Activated CD4-positive, alpha-beta memory T cell treated with anti-CD3 and anti-CD28 coated beads for 36 hours (primary cell): ENCODE measurements around the gene VAV3. TPM values are rescaled to one million over a fixed set of nuclear protein-coding genes. Genes with fewer than 3 reads are reported as not detected.
"Not testable (repeated sequence)": the region's sequence is repeated elsewhere in the genome, so short reads cannot be mapped to it uniquely, and the experiment has no call there.

Experiments used
- CTCF ChIA-PET: fragments of 350-600 bp; sonication (Branson Sonifier 250); formaldehyde crosslinking; loops from one replicate; lab custom pipeline; 2021; ENCODE audit warnings: antibody characterized with exemption, inconsistent platforms; lab: Charles Lee
- POLR2A ChIA-PET: fragments of 350-600 bp; sonication (Branson Sonifier 250); formaldehyde crosslinking; loops from one replicate; lab custom pipeline; 2021; ENCODE audit warnings: antibody characterized with exemption; lab: Charles Lee
- DNase-seq: peaks from one replicate; pipeline ENCODE4 v3.0.0-alpha.2; 2020
- H3K27ac Mint-ChIP-seq: one replicate; pipeline ENCODE4 v1.8.0; 2021; ENCODE audit warnings: mixed read lengths
- H3K27me3 Mint-ChIP-seq: one replicate; pipeline ENCODE4 v1.8.0; 2021; ENCODE audit warnings: mixed read lengths
- H3K36me3 Mint-ChIP-seq: one replicate; pipeline ENCODE4 v1.8.0; 2021; ENCODE audit warnings: mixed read lengths
- H3K4me1 Mint-ChIP-seq: one replicate; pipeline ENCODE4 v1.8.0; 2021; ENCODE audit warnings: low read depth, mixed read lengths
- H3K4me3 Mint-ChIP-seq: one replicate; pipeline ENCODE4 v1.8.0; 2021; ENCODE audit warnings: mild to moderate bottlenecking, mixed read lengths
- H3K9me3 Mint-ChIP-seq: one replicate; pipeline ENCODE4 v1.8.0; 2021; ENCODE audit warnings: mixed read lengths
- intact Hi-C: fragments of 100-400 bp; cut with micrococcal nuclease; formaldehyde crosslinking; loops from one replicate; pipeline ENCODE4 v1.15.1; 2023
- total RNA-seq, 2 experiments: library from RNA; stranded (reverse); gene quantifications; one replicate each; pipeline ENCODE4 v1.2.3, GENCODE V29; 2021

The VAV3 gene
- total RNA-seq = 1 to 10 TPM; 2.3 to 3.3 TPM

GRCh38 chr1:107965110-107965991 is at the start of gene VAV3:
Gene VAV3 (minus strand): TSS chr1:107965180. CDS start chr1:107964869, 311 bp downstream.
- H3K36me3 Mint-ChIP-seq = no peaks in the 10 kb centered on the region
- intact Hi-C loops = loop anchor here (2.0 kb wide), 3 partner anchors 83 to 235 kb away; partner anchors contain the start of gene SLC25A24
- peak within 1 kb of the TSS; percentile 86 for H3K4me3 Mint-ChIP-seq
- peaks cover 27% of the 10 kb centered on the region for H3K4me1 Mint-ChIP-seq
- H3K27ac Mint-ChIP-seq = peak within 1 kb of the TSS; percentile 92
- no peaks in the 10 kb centered on the region for H3K9me3 Mint-ChIP-seq
- CTCF ChIA-PET = interaction anchor here (0.7 to 4.1 kb wide), 9 partner anchors 10 to 183 kb away, joined by 3 to 20 read pairs (median 6); no protein-coding TSS in a partner anchor
- DNase-seq = peak; percentile 74
- POLR2A ChIA-PET = interaction anchor here (0.7 to 1.3 kb wide), 4 partner anchors 28 to 235 kb away, joined by 3 to 5 read pairs (median 3); no protein-coding TSS in a partner anchor
- peaks cover 10% of the 10 kb centered on the region for H3K27me3 Mint-ChIP-seq

GRCh38 chr1:108012553-108012952 is 47.6 kb upstream of the VAV3 start:
- Mint-ChIP-seq H3K27me3 (no peaks in the 10 kb centered on the region), H3K27ac (no peak overlapping the region), H3K36me3 (no peaks in the 10 kb centered on the region), H3K4me3 (no peak overlapping the region), H3K9me3 (no peaks in the 10 kb centered on the region), H3K4me1 (peaks cover 9% of the 10 kb centered on the region)
- no peak for DNase-seq
- intact Hi-C loops = no loop called here
- POLR2A ChIA-PET = interaction anchor here (0.6 kb wide), 1 partner anchor 90 kb away, joined by 3 read pairs; no protein-coding TSS in a partner anchor
- CTCF ChIA-PET = no interaction called here

GRCh38 chr1:108011295-108011694 is 46.3 kb upstream of the VAV3 start:
- POLR2A ChIA-PET = no interaction called here
- Mint-ChIP-seq H3K9me3 (no peaks in the 10 kb centered on the region), H3K27ac (no peak overlapping the region), H3K4me1 (peaks cover 9% of the 10 kb centered on the region), H3K36me3 (no peaks in the 10 kb centered on the region), H3K27me3 (no peaks in the 10 kb centered on the region), H3K4me3 (no peak overlapping the region)
- CTCF ChIA-PET = interaction anchor here (0.9 kb wide), 1 partner anchor 47 kb away, joined by 3 read pairs; no protein-coding TSS in a partner anchor
- intact Hi-C loops = no loop called here
- DNase-seq = no peak

GRCh38 chr1:108010581-108010980 is 45.6 kb upstream of the VAV3 start:
- H3K36me3 Mint-ChIP-seq = no peaks in the 10 kb centered on the region
- POLR2A ChIA-PET = no interaction called here
- H3K27me3 Mint-ChIP-seq = no peaks in the 10 kb centered on the region
- no peaks in the 10 kb centered on the region for H3K9me3 Mint-ChIP-seq
- DNase-seq = no peak
- H3K4me3 Mint-ChIP-seq = no peak overlapping the region
- H3K4me1 Mint-ChIP-seq = peaks cover 9% of the 10 kb centered on the region
- CTCF ChIA-PET = interaction anchor here (0.7 to 1.5 kb wide), 4 partner anchors 46 to 230 kb away, joined by 3 to 5 read pairs (median 3); no protein-coding TSS in a partner anchor
- intact Hi-C loops = no loop called here
- H3K27ac Mint-ChIP-seq = no peak overlapping the region

GRCh38 chr1:108009603-108010195 is 44.7 kb upstream of the VAV3 start:
- no peak overlapping the region for H3K27ac Mint-ChIP-seq
- CTCF ChIA-PET = interaction anchor here (0.7 to 1.5 kb wide), 3 partner anchors 114 to 229 kb away, joined by 3 to 5 read pairs (median 3); no protein-coding TSS in a partner anchor

GRCh38 chr1:108007531-108007930 is 42.6 kb upstream of the VAV3 start:
- no peaks in the 10 kb centered on the region for H3K36me3 Mint-ChIP-seq
- peaks cover 9% of the 10 kb centered on the region for H3K4me1 Mint-ChIP-seq
- H3K9me3 Mint-ChIP-seq = peaks cover 2% of the 10 kb centered on the region
- CTCF ChIA-PET = interaction anchor here (1.0 kb wide), 1 partner anchor 225 kb away, joined by 3 read pairs; no protein-coding TSS in a partner anchor
- POLR2A ChIA-PET = no interaction called here
- no peak overlapping the region for H3K4me3 Mint-ChIP-seq
- no peak overlapping the region for H3K27ac Mint-ChIP-seq
- intact Hi-C loops = no loop called here
- no peak for DNase-seq
- no peaks in the 10 kb centered on the region for H3K27me3 Mint-ChIP-seq

More at GRCh38 chr1:108009603-108010195, 44.7 kb upstream of the VAV3 start:
- DNase-seq = no peak
- intact Hi-C loops = no loop called here
- no peaks in the 10 kb centered on the region for H3K36me3 Mint-ChIP-seq
- H3K9me3 Mint-ChIP-seq = peaks cover 2% of the 10 kb centered on the region
- POLR2A ChIA-PET = no interaction called here
- H3K4me3 Mint-ChIP-seq = no peak overlapping the region
- H3K4me1 Mint-ChIP-seq = peaks cover 9% of the 10 kb centered on the region
- H3K27me3 Mint-ChIP-seq = no peaks in the 10 kb centered on the region

- H3K4me1 Mint-ChIP-seq = peaks cover 9% of the 10 kb centered on the region
- ChIA-PET CTCF (interaction anchor here (1.0 kb wide), 1 partner anchor 224 kb away, joined by 3 read pairs; no protein-coding TSS in a partner anchor), POLR2A (no interaction called here)
- H3K9me3 Mint-ChIP-seq = peaks cover 2% of the 10 kb centered on the region
- H3K4me3 Mint-ChIP-seq = no peak overlapping the region
- H3K27me3 Mint-ChIP-seq = no peaks in the 10 kb centered on the region
- intact Hi-C loops = no loop called here
- no peaks in the 10 kb centered on the region for H3K36me3 Mint-ChIP-seq
- H3K27ac Mint-ChIP-seq = no peak overlapping the region
- no peak for DNase-seq
These were observed 42.1 kb upstream of the VAV3 start for GRCh38 chr1:108007070-108007469.

GRCh38 chr1:108004919-108005318 is 39.9 kb upstream of the VAV3 start:
- POLR2A ChIA-PET = not testable (repeated sequence)

GRCh38 chr1:108000620-108001111 is 35.7 kb upstream of the VAV3 start:
- H3K27me3 Mint-ChIP-seq = no peaks in the 10 kb centered on the region
- no peak overlapping the region for H3K4me3 Mint-ChIP-seq
- no peak for DNase-seq
- no peaks in the 10 kb centered on the region for H3K4me1 Mint-ChIP-seq
- intact Hi-C loops = no loop called here
- CTCF ChIA-PET = no interaction called here
- peaks cover 2% of the 10 kb centered on the region for H3K9me3 Mint-ChIP-seq
- no peaks in the 10 kb centered on the region for H3K36me3 Mint-ChIP-seq
- H3K27ac Mint-ChIP-seq = no peak overlapping the region
- POLR2A ChIA-PET = no interaction called here

More at GRCh38 chr1:108004919-108005318, 39.9 kb upstream of the VAV3 start:
- CTCF ChIA-PET, intact Hi-C loops, H3K27ac Mint-ChIP-seq, H3K4me3 Mint-ChIP-seq, H3K36me3 Mint-ChIP-seq, H3K9me3 Mint-ChIP-seq, H3K27me3 Mint-ChIP-seq, DNase-seq, H3K4me1 Mint-ChIP-seq: not testable (repeated sequence)

- CTCF ChIA-PET = interaction anchor here (0.5 kb wide), 1 partner anchor 550 kb away, joined by 3 read pairs; no protein-coding TSS in a partner anchor
These were observed 35.2 kb upstream of the VAV3 start for GRCh38 chr1:108000184-108000583.

GRCh38 chr1:107997866-107998265 is 32.9 kb upstream of the VAV3 start:
- intact Hi-C loops = no loop called here
- Mint-ChIP-seq H3K27me3 (no peaks in the 10 kb centered on the region), H3K9me3 (no peaks in the 10 kb centered on the region), H3K4me1 (no peaks in the 10 kb centered on the region), H3K27ac (no peak overlapping the region), H3K4me3 (no peak overlapping the region), H3K36me3 (no peaks in the 10 kb centered on the region)
- CTCF ChIA-PET = no interaction called here
- DNase-seq = no peak
- POLR2A ChIA-PET = no interaction called here

More at GRCh38 chr1:108000184-108000583, 35.2 kb upstream of the VAV3 start:
- Mint-ChIP-seq H3K27ac (no peak overlapping the region), H3K9me3 (peaks cover 1% of the 10 kb centered on the region), H3K36me3 (no peaks in the 10 kb centered on the region), H3K27me3 (no peaks in the 10 kb centered on the region), H3K4me3 (no peak overlapping the region), H3K4me1 (no peaks in the 10 kb centered on the region)
- intact Hi-C loops = no loop called here
- POLR2A ChIA-PET = no interaction called here
- DNase-seq = no peak

- no peak overlapping the region for H3K27ac Mint-ChIP-seq
- no peaks in the 10 kb centered on the region for H3K36me3 Mint-ChIP-seq
- intact Hi-C loops = no loop called here
- no peak overlapping the region for H3K4me3 Mint-ChIP-seq
- no peaks in the 10 kb centered on the region for H3K9me3 Mint-ChIP-seq
- no peaks in the 10 kb centered on the region for H3K4me1 Mint-ChIP-seq
- CTCF ChIA-PET = no interaction called here
- POLR2A ChIA-PET = no interaction called here
- H3K27me3 Mint-ChIP-seq = no peaks in the 10 kb centered on the region
- DNase-seq = no peak
These were observed 28.9 kb upstream of the VAV3 start for GRCh38 chr1:107993920-107994319.
